B cell (primary cell): ENCODE results near the gene GRIA3. TPM values are rescaled to one million over a fixed set of nuclear protein-coding genes. Genes with fewer than 3 reads are reported as not detected.

Experiments
- ATAC-seq: fragments of 200-7000 bp; cut with Tn5 transposase; one replicate; pipeline ENCODE4 v1.10.0; 2021; ENCODE audit warnings: low read depth, mild to moderate bottlenecking, moderate number of reproducible peaks, moderate library complexity
- CTCF ChIA-PET: fragments of 350-600 bp; sonication (Branson Sonifier 250); formaldehyde crosslinking; loops from one replicate; lab custom pipeline; 2021; ENCODE audit warnings: antibody characterized with exemption, inconsistent platforms; lab: Charles Lee
- POLR2A ChIA-PET: fragments of 350-600 bp; sonication (Branson Sonifier 250); formaldehyde crosslinking; loops from one replicate; lab custom pipeline; 2021; ENCODE audit warnings: antibody characterized with exemption; lab: Charles Lee
- DNase-seq: peaks from one replicate; pipeline ENCODE4 v3.0.0; 2013
- H2AFZ ChIP-seq: 2 replicates; pipeline ENCODE4 v1.6.1; 2012; ENCODE audit warnings: mild to moderate bottlenecking, low read depth, low read length; ENCODE audit not compliant: insufficient read depth, poor library complexity, severe bottlenecking
- H3K27ac ChIP-seq, 2 donors: 1 replicate in 1 of 2; 2 replicates in 1 of 2; pipeline ENCODE4 v1.5.1; 2012 to 2013; ENCODE audit warnings: low read length in 2 of 2, mild to moderate bottlenecking in 2 of 2, moderate library complexity in 1 of 2
- H3K27me3 ChIP-seq, 4 experiments: fragments of 200-600 bp in 1 of 4; sonication (generic) in 1 of 4; replicated peaks in 1 of 4; 1 replicate in 2 of 4; 2 replicates in 2 of 4; pipeline versions ENCODE4 v1.6.1 to v1.7.0; 2013 to 2016; ENCODE audit warnings: low read length in 3 of 4, mild to moderate bottlenecking in 2 of 4, mixed read lengths in 1 of 4, moderate library complexity in 1 of 4; ENCODE audit not compliant: insufficient read depth in 4 of 4, control insufficient read depth in 3 of 4; ENCODE audit errors: control extremely low read depth in 1 of 4
- H3K36me3 ChIP-seq, 2 experiments: replicated peaks in 1 of 2; 1 replicate in 1 of 2; 2 replicates in 1 of 2; pipeline versions ENCODE4 v1.6.1 to v1.7.1; 2013; ENCODE audit warnings: low read length in 1 of 2; ENCODE audit not compliant: insufficient read depth in 2 of 2, control insufficient read depth in 1 of 2; ENCODE audit errors: control extremely low read depth in 1 of 2, extremely low read depth in 1 of 2
- H3K4me1 ChIP-seq, 2 donors: fragments of 200-600 bp in 1 of 2; sonication (generic) in 1 of 2; 1 replicate in 1 of 2; 2 replicates in 1 of 2; pipeline versions ENCODE4 v1.5.1 to v1.6.1; 2013 to 2017; ENCODE audit warnings: low read length in 2 of 2; ENCODE audit not compliant: control insufficient read depth in 2 of 2, insufficient read depth in 2 of 2
- H3K4me2 ChIP-seq: replicated peaks from 2 replicates; pipeline ENCODE3; 2012; ENCODE audit warnings: mild to moderate bottlenecking, low read depth, low read length; ENCODE audit not compliant: poor library complexity, severe bottlenecking
- H3K4me3 ChIP-seq, 5 experiments: fragments of 200-600 bp in 1 of 5; sonication (generic) in 1 of 5; 1 replicate in 3 of 5; 2 replicates in 2 of 5; pipeline versions ENCODE4 v1.5.1 to v1.7.0; 2011 to 2016; ENCODE audit warnings: low read length in 4 of 5, mild to moderate bottlenecking in 4 of 5, low read depth in 2 of 5, control low read depth in 1 of 5, moderate library complexity in 1 of 5; ENCODE audit not compliant: insufficient read depth in 1 of 5; ENCODE audit errors: control extremely low read depth in 1 of 5, extremely low read depth in 1 of 5
- H3K79me2 ChIP-seq: fragments of 200-600 bp; sonication (generic); one replicate; pipeline ENCODE4 v1.6.0; 2016; ENCODE audit warnings: low read length; ENCODE audit not compliant: control insufficient read depth, insufficient read depth
- H3K9ac ChIP-seq: fragments of 200-600 bp; sonication (generic); 2 replicates; pipeline ENCODE4 v1.6.1; 2017; ENCODE audit warnings: mild to moderate bottlenecking, low read length, moderate library complexity
- H3K9me3 ChIP-seq, 3 donors: one replicate each; pipeline versions ENCODE4 v1.6.1 to v1.7.1; 2013; ENCODE audit warnings: low read length in 2 of 3; ENCODE audit not compliant: control insufficient read depth in 2 of 3, insufficient read depth in 1 of 3; ENCODE audit errors: control extremely low read depth in 1 of 3
- H4K20me1 ChIP-seq: 2 replicates; pipeline ENCODE4 v1.6.0; 2012; ENCODE audit warnings: mild to moderate bottlenecking, low read length; ENCODE audit not compliant: insufficient read depth, control insufficient read depth, poor library complexity, severe bottlenecking
- H3K27ac Mint-ChIP-seq: one replicate; pipeline ENCODE4 v1.8.0; 2021; ENCODE audit warnings: mixed read lengths
- H3K27me3 Mint-ChIP-seq: one replicate; pipeline ENCODE4 v1.8.0; 2021; ENCODE audit warnings: mixed read lengths
- H3K4me1 Mint-ChIP-seq: one replicate; pipeline ENCODE4 v1.8.0; 2021; ENCODE audit warnings: mixed read lengths
- H3K4me3 Mint-ChIP-seq: one replicate; pipeline ENCODE4 v1.8.0; 2021; ENCODE audit warnings: mixed read lengths
- H3K9me3 Mint-ChIP-seq: one replicate; pipeline ENCODE4 v1.8.0; 2022; ENCODE audit warnings: mixed read lengths; ENCODE audit not compliant: insufficient read depth
- CTCF ChIP-seq: fragments of 200-600 bp; IDR thresholded peaks from one replicate; pipeline ENCODE4 v1.8.0; 2022; ENCODE audit warnings: antibody characterized with exemption, mild to moderate bottlenecking
- EZH2 ChIP-seq: IDR thresholded peaks from 2 replicates; pipeline ENCODE4 v1.6.1; 2012; ENCODE audit warnings: borderline replicate concordance, low read depth, mild to moderate bottlenecking, moderate library complexity, low read length; ENCODE audit not compliant: insufficient read depth, poor library complexity, severe bottlenecking
- WGBS: methylation state at CpG from one replicate; pipeline ENCODE4 v1.1.5; 2013; ENCODE audit warnings: missing lambda C conversion rate; ENCODE audit not compliant: insufficient coverage; 5-methylcytosine and 5-hydroxymethylcytosine counted together
- intact Hi-C: fragments of 100-400 bp; cut with micrococcal nuclease; formaldehyde crosslinking; loops from one replicate; pipeline ENCODE4 v1.10.0; 2022
- polyA plus RNA-seq: library from polyadenylated mRNA; depleted of rRNA; stranded (reverse); fragments of >200 nt; gene quantifications from 2 replicates; pipeline ENCODE4 v1.2.3, GENCODE V29; 2012
- total RNA-seq, 2 donors: library from RNA; stranded (reverse); fragments of 120-200 nt in 1 of 2; gene quantifications; 1 replicate in 1 of 2; 2 replicates in 1 of 2; pipeline versions ENCODE4 v1.2.3 to v1.2.4, GENCODE V29; 2013 to 2022

GRIA3 gene
- total and polyA plus RNA-seq, 2 donors (not counting 1 experiment from before 2014, with no cell fraction given) = not detected

- no CpG with 5 or more reads among the region's 3 CpGs for WGBS
- no peaks in the 10 kb centered on the region for H3K9me3 ChIP-seq
- Mint-ChIP-seq H3K4me3 (no peak overlapping the region), H3K4me1 (no peaks in the 10 kb centered on the region), H3K27ac (no peak overlapping the region), H3K9me3 (no peaks in the 10 kb centered on the region), H3K27me3 (no peaks in the 10 kb centered on the region)
- ATAC-seq = no peak
- no peaks in the 10 kb centered on the region for H3K36me3 ChIP-seq
- ChIA-PET POLR2A (no interaction called here), CTCF (no interaction called here)
- H3K9ac ChIP-seq = no peak overlapping the region
- H3K4me3 ChIP-seq = no peak overlapping the region
- H3K27ac ChIP-seq = no peak overlapping the region
- no peak for TF ChIP-seq EZH2
- no peak for TF ChIP-seq CTCF
- intact Hi-C loops = no loop called here
- no peak overlapping the region for H2AFZ ChIP-seq
- no peaks in the 10 kb centered on the region for H3K27me3 ChIP-seq
- no peak overlapping the region for H3K4me2 ChIP-seq
- DNase-seq = no peak
- no peaks in the 10 kb centered on the region for H3K79me2 ChIP-seq
- H3K4me1 ChIP-seq = no peaks in the 10 kb centered on the region
- H4K20me1 ChIP-seq = no peaks in the 10 kb centered on the region
Observed at GRCh38 chrX:123322536-123322935, 138.5 kb downstream of the GRIA3 start.

GRCh38 chrX:123324625-123325024, 140.5 kb downstream of the GRIA3 start:
- Histone ChIP-seq H3K4me2 (no peak overlapping the region), H3K9ac (no peak overlapping the region), H3K27ac (no peak overlapping the region), H3K4me1 (no peaks in the 10 kb centered on the region), H2AFZ (no peak overlapping the region), H3K9me3 (no peaks in the 10 kb centered on the region), H3K27me3 (no peaks in the 10 kb centered on the region), H4K20me1 (no peaks in the 10 kb centered on the region), H3K4me3 (no peak overlapping the region), H3K36me3 (no peaks in the 10 kb centered on the region), H3K79me2 (no peaks in the 10 kb centered on the region)
- intact Hi-C loops = no loop called here
- H3K27ac Mint-ChIP-seq = no peak overlapping the region
- POLR2A ChIA-PET = no interaction called here
- CTCF ChIA-PET = no interaction called here
- H3K9me3 Mint-ChIP-seq = no peaks in the 10 kb centered on the region
- H3K4me1 Mint-ChIP-seq = no peaks in the 10 kb centered on the region
- no peak for ATAC-seq
- DNase-seq = no peak
- H3K27me3 Mint-ChIP-seq = no peaks in the 10 kb centered on the region
- H3K4me3 Mint-ChIP-seq = no peak overlapping the region
- no CpG with 5 or more reads among the region's 5 CpGs for WGBS
- no peak for TF ChIP-seq EZH2
- TF ChIP-seq CTCF = no peak
